Gastrocnemius medialis (tissue), 4 donors: Measurements from ENCODE around the gene LHPP.

Experiments used
- CTCF ChIP-seq, 5 experiments: fragments of 450-650 bp in 3 of 5; fragments of 200-600 bp in 2 of 5; sonication (generic) in 2 of 5; IDR thresholded peaks in 4 of 5; conservative IDR thresholded peaks in 1 of 5; 1 replicate in 4 of 5; 2 replicates in 1 of 5; pipeline ENCODE4 v1.5.1; 2016 to 2019; ENCODE audit warnings: antibody characterized with exemption in 5 of 5, mild to moderate bottlenecking in 3 of 5, moderate library complexity in 3 of 5
- POLR2A ChIP-seq, 2 donors: fragments of 450-650 bp; IDR thresholded peaks; one replicate each; pipeline ENCODE4 v1.6.1; 2017; ENCODE audit warnings: antibody characterized with exemption in 2 of 2, mild to moderate bottlenecking in 2 of 2, moderate library complexity in 2 of 2

- no peak for TF ChIP-seq POLR2A (IDR thresholded peaks at IDR 0.05)
- no peak for TF ChIP-seq CTCF (IDR thresholded peaks at IDR 0.05 in 4 of 5, conservative IDR thresholded peaks at IDR 0.05 in 1 of 5)
Observed at GRCh38 chr10:124533266-124533665, 71.6 kb downstream of the LHPP start.
